HFF-Myc (cell line): ENCODE measurements around the gene HPCAL1.
A peak's percentile ranks its signal among the peaks of the same experiment; 100 is the strongest.

Experiments
- DNase-seq: peaks from one replicate; pipeline ENCODE4 v3.0.0-alpha.2; 2011; ENCODE audit warnings: low read depth; ENCODE audit errors: extremely low read depth
- H3K4me3 ChIP-seq: replicated peaks from 2 replicates; pipeline ENCODE4 v1.5.1; 2011; ENCODE audit warnings: low read depth, mild to moderate bottlenecking, control low read depth, low read length
- TF ChIP-seq, protein P1 (sequence below): IDR thresholded peaks from 2 replicates; pipeline ENCODE4 v1.5.1; 2012; ENCODE audit warnings: mild to moderate bottlenecking, low read depth, low read length, control low read depth; ENCODE audit errors: missing control alignments

Gene HPCAL1

GRCh38 chr2:10447895-10448575, 145.3 kb downstream of the HPCAL1 start, which contains the start of gene ODC1:
Gene ODC1, minus strand, starts transcription at chr2:10448327. Its CDS starts 3,295 bp downstream, at chr2:10445032.
- H3K4me3 ChIP-seq, result peak within 1 kb of the TSS; percentile 68
- TF ChIP-seq, protein P1, sequence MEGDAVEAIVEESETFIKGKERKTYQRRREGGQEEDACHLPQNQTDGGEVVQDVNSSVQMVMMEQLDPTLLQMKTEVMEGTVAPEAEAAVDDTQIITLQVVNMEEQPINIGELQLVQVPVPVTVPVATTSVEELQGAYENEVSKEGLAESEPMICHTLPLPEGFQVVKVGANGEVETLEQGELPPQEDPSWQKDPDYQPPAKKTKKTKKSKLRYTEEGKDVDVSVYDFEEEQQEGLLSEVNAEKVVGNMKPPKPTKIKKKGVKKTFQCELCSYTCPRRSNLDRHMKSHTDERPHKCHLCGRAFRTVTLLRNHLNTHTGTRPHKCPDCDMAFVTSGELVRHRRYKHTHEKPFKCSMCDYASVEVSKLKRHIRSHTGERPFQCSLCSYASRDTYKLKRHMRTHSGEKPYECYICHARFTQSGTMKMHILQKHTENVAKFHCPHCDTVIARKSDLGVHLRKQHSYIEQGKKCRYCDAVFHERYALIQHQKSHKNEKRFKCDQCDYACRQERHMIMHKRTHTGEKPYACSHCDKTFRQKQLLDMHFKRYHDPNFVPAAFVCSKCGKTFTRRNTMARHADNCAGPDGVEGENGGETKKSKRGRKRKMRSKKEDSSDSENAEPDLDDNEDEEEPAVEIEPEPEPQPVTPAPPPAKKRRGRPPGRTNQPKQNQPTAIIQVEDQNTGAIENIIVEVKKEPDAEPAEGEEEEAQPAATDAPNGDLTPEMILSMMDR, result no peak
- peak; percentile 69 for DNase-seq

DNA sequence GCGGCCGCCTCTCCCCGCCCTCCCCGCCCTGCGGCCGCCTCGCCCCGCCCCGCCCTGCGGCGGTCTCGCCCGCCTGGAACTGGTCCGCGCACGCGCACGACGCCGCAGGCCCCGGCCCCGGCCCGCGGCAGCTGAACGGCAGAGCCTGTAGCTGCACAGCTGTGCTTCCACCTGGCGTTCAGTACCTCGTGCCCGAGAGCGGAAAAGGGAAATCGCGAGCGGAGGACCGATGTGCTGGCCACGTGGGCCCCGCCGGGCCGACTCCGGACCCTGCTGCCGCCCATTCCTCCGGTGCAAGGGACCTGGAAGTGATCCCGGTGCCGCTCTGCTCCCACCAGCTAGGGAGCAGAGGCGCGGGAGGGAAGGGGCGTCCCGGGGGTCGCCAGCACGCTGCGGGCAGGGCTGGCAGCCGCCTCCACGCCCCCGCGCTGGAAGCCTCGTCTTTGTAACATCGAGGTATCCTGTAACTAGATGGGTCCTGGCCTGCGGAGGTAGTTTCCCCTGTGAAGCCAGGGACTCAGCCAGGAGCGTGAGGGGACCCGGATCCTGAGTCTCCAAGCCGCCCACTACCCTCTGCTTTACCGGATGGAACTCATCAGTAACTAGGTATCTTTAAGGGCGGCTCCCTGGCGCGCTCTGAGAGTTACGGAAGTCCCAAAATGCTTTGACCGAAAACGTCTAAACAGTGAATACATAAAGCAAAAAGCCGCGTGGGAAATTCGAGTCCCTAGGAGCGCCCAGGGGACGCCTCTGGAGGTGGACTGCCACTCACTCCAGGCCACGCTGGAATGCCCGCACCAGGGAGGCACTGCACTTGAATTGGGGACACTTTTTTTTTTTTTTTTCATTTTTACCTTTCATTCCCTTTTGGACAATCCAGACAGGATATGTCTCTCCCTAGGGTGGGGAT, 146.1 kb downstream of the HPCAL1 start:
- peak overlapping the region; percentile 66 for H3K4me3 ChIP-seq
- peak; percentile 65 for DNase-seq
- TF ChIP-seq, protein P1, result no peak

DNA sequence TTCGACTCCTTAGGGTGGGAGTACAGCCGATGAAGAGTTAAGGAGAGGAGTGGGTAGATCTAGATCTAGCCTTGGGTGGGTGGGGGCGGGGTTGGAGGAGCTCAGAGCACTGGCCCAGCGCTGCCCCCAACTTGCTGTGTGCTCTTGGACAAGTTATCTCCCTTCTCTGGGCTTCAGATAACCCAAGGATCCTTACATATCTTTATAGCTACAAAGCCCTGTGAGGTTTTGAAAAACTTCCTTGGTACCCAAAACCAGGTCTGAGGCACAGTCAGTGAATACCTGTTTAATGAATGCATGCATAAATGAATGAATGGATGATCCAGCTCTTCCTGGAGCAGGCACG, 146.8 kb downstream of the HPCAL1 start:
- TF ChIP-seq, protein P1, result no peak
- H3K4me3 ChIP-seq, result peak overlapping the region; percentile 66
- DNase-seq, result no peak

DNA sequence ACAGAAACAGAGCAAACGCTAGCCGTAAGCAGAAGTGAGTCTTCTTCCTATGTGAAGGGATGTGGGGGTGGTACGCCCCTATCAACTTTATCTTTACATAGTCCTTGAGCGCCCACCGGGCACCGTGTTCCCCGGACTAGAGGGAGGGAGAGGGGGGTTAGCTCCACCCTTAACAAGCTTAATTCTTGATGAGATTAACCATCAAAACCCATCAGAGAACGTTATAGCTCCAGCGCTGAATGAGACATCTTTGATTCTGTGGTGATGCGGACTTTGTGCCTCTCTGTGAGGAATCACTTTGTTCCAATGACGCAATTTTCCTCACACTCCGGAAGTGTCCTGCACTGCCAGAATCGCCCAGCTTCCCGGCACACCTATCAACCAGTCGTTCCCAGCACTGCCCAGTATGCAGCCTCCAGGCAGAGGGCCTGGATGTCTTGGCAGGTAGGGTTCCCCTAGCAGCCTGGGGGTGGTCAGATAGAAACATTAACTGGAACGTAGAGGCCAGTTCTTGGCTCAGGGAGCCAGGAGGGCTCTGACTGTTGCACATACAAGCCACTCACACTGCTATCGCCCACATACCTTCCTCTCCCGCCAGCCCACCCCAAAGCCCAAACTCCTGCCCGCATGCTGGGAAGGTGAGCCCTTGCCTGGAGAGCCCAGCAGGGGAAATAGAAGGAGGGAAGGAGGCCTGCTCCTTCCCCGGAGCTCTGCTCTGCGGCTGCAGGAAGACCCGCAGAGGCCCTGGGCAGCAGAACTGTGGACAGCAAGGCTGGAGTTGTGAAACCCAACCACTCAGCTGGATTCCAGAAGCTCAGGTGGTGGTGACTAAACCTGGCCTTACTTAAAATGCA, 147.4 kb downstream of the HPCAL1 start:
- no peak for DNase-seq
- peak overlapping the region; percentile 66; the same call in 1 of the 2 replicates for H3K4me3 ChIP-seq
- TF ChIP-seq, protein P1, result no peak

DNA sequence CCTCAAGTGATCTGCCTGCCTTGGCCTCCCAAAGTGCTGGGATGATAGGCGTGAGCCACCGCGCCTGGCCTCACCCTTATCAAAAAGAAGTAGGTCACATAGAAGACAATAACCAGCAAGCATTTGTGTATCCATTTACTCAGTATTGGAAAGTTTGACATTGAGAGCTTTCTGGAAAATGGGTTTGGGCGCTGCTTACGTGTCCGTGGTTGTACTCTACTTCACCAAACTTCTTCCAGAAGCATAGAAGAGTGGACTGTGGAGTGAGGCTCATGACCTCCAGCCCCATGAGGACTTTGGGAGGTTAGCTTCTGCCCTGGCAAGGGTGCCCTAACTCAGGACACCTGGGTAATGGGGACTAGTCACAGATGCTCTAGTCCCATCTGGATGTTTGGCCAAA, 149.1 kb downstream of the HPCAL1 start:
- no peak for DNase-seq
- TF ChIP-seq, protein P1, result no peak
- no peak overlapping the region for H3K4me3 ChIP-seq

DNA sequence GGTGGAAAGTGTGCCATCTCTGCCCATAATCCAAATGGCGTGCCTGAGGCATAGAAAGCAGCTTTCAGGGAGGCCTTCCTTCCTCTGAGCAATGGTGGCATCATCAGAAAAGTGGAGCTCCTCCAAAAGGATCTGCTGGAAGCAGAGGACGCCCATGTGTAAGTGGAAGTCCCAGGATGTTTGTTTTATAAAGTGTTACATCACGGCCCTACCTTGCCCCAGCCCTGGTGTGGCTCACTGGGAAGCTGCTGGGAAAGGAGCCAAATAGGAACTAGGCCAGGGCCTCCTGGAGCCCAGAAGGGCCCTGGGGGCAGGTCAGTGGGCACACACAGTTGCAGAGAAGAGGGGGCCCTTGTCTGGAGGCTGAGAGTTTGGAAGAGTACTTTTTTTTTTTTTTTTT, 149.6 kb downstream of the HPCAL1 start:
- TF ChIP-seq, protein P1, result no peak
- peak; percentile 53 for DNase-seq
- H3K4me3 ChIP-seq, result no peak overlapping the region
